HCT116 (cell line): ENCODE data around the gene NLRP12. TPM values are rescaled to one million over a fixed set of nuclear protein-coding genes. Genes with fewer than 3 reads are reported as not detected.

ENCODE experiments used
- ATAC-seq: fragments of 200-7000 bp; cut with Tn5 transposase; 2 replicates; pipeline ENCODE4 v1.9.1; 2020; ENCODE audit warnings: mild to moderate bottlenecking, moderate library complexity
- BruUV-seq: library from RNA; stranded (reverse); fragments of 400-500 nt; replicated peaks from 2 replicates; lab custom pipeline; 2021; lab: Mats Ljungman, UMichigan
- CTCF ChIA-PET: fragments of 300-600 bp; sonication (Branson Sonifier 250); formaldehyde crosslinking; loops from one replicate; lab custom pipeline; 2021; ENCODE audit warnings: antibody characterized with exemption; lab: Charles Lee
- POLR2A ChIA-PET: fragments of 300-600, 350-600 bp; sonication (Branson Sonifier 250); formaldehyde crosslinking; loops from one replicate; lab custom pipeline; 2021; ENCODE audit warnings: antibody characterized with exemption; lab: Charles Lee
- RAD21 ChIA-PET, 2 experiments: fragments of 300-600 bp; sonication (Branson Sonifier 250); formaldehyde crosslinking; loops; one replicate each; lab custom pipeline; 2023; ENCODE audit warnings: low total read pairs in 2 of 2; ENCODE audit not compliant: uncharacterized antibody in 2 of 2, unreplicated experiment in 2 of 2, low non-redundant PET in 1 of 2; lab: Charles Lee
- DNase-seq: peaks from one replicate; pipeline ENCODE4 v3.0.0-alpha.2; 2010; ENCODE audit warnings: low read depth, low spot score
- H2AFZ ChIP-seq: fragments of 200-600 bp; shearing (Covaris generic), sonication (generic); 2 replicates; pipeline ENCODE4 v1.6.1; 2017; ENCODE audit warnings: low read depth, mixed run types, mixed read lengths, antibody characterized with exemption, low read length; ENCODE audit not compliant: poor library complexity, severe bottlenecking
- H3K27ac ChIP-seq: 2 replicates; pipeline ENCODE4 v1.5.1; 2012; ENCODE audit warnings: low read depth, low read length
- H3K27me3 ChIP-seq: fragments of 200-600 bp; sonication (generic); 2 replicates; pipeline ENCODE4 v1.6.1; 2016; ENCODE audit warnings: mixed run types, low read length, mixed read lengths; ENCODE audit not compliant: insufficient read depth
- H3K36me3 ChIP-seq, 2 experiments: fragments of 200-500 bp in 1 of 2; fragments of 200-600 bp in 1 of 2; sonication (Bioruptor generic) in 1 of 2; sonication (generic) in 1 of 2; 2 replicates each; pipeline versions ENCODE4 v1.5.1 to v1.6.1; 2014 to 2016; ENCODE audit warnings: low read length in 2 of 2, inconsistent platforms in 1 of 2, mixed read lengths in 1 of 2, mixed run types in 1 of 2; ENCODE audit not compliant: insufficient read depth in 2 of 2, control insufficient read depth in 1 of 2
- H3K4me1 ChIP-seq, 2 experiments: fragments of 200-600 bp in 1 of 2; sonication (generic) in 1 of 2; 2 replicates each; pipeline versions ENCODE4 v1.5.1 to v1.6.1; 2012 to 2017; ENCODE audit warnings: low read length in 2 of 2, inconsistent platforms in 1 of 2, mild to moderate bottlenecking in 1 of 2, mixed read lengths in 1 of 2, mixed run types in 1 of 2, moderate library complexity in 1 of 2; ENCODE audit not compliant: insufficient read depth in 2 of 2, control insufficient read depth in 1 of 2
- H3K4me2 ChIP-seq: fragments of 200-600 bp; sonication (generic); 2 replicates; pipeline ENCODE4 v1.6.1; 2017; ENCODE audit warnings: mixed run types, low read length, mixed read lengths
- H3K4me3 ChIP-seq, 2 experiments: fragments of 200-600 bp in 1 of 2; sonication (generic) in 1 of 2; replicated peaks in 1 of 2; 2 replicates each; pipeline ENCODE4 v1.5.1; 2011 to 2016; ENCODE audit warnings: low read length in 2 of 2, control low read depth in 1 of 2, low read depth in 1 of 2, mild to moderate bottlenecking in 1 of 2, mixed read lengths in 1 of 2, mixed run types in 1 of 2
- H3K79me2 ChIP-seq: fragments of 200-600 bp; sonication (generic); 2 replicates; pipeline ENCODE4 v1.6.1; 2017; ENCODE audit warnings: mild to moderate bottlenecking, mixed run types, low read length, moderate library complexity, mixed read lengths; ENCODE audit not compliant: insufficient read depth
- H3K9ac ChIP-seq: fragments of 200-600 bp; sonication (generic); 2 replicates; pipeline ENCODE4 v1.6.1; 2016; ENCODE audit warnings: low read length, mixed read lengths
- H3K9me2 ChIP-seq: fragments of 200-600 bp; sonication (generic), shearing (Covaris generic); 2 replicates; pipeline ENCODE4 v1.6.1; 2017; ENCODE audit warnings: mixed run types, mild to moderate bottlenecking, moderate library complexity; ENCODE audit not compliant: insufficient read depth
- H3K9me3 ChIP-seq, 2 experiments: fragments of 200-500 bp in 1 of 2; fragments of 200-600 bp in 1 of 2; sonication (Bioruptor generic) in 1 of 2; sonication (generic) in 1 of 2; 2 replicates each; pipeline ENCODE4 v1.6.1; 2014 to 2017; ENCODE audit warnings: low read length in 2 of 2, mixed read lengths in 2 of 2, inconsistent platforms in 1 of 2, low read depth in 1 of 2, mild to moderate bottlenecking in 1 of 2, mixed run types in 1 of 2, moderate library complexity in 1 of 2; ENCODE audit not compliant: control insufficient read depth in 1 of 2, insufficient read depth in 1 of 2
- H4K20me1 ChIP-seq: fragments of 200-600 bp; sonication (generic), shearing (Covaris generic); 2 replicates; pipeline ENCODE4 v1.6.1; 2017; ENCODE audit warnings: mixed run types, mild to moderate bottlenecking, moderate library complexity; ENCODE audit not compliant: insufficient read depth
- CEBPB ChIP-seq: IDR thresholded peaks from 2 replicates; pipeline ENCODE4 v1.6.1; 2012; ENCODE audit warnings: low read depth
- ELF1 ChIP-seq: IDR thresholded peaks from 2 replicates; pipeline ENCODE4 v1.6.1; 2012; ENCODE audit warnings: low read depth, borderline replicate concordance
- FOSL1 ChIP-seq: IDR thresholded peaks from 2 replicates; pipeline ENCODE4 v1.6.1; 2012; ENCODE audit warnings: low read depth
- POLR2A ChIP-seq: IDR thresholded peaks from 2 replicates; pipeline ENCODE4 v1.7.0; 2011; ENCODE audit warnings: borderline replicate concordance; ENCODE audit not compliant: insufficient read depth, insufficient read length; ENCODE audit errors: extremely low read depth
- POLR2AphosphoS5 ChIP-seq: IDR thresholded peaks from 2 replicates; pipeline ENCODE4 v1.6.1; 2011; ENCODE audit warnings: mild to moderate bottlenecking, low read depth, low read length, moderate library complexity
- SIN3A ChIP-seq: IDR thresholded peaks from 2 replicates; pipeline ENCODE4 v1.6.1; 2012; ENCODE audit warnings: low read depth
- SP1 ChIP-seq: IDR thresholded peaks from 2 replicates; pipeline ENCODE4 v1.6.1; 2012; ENCODE audit warnings: low read depth
- TCF7L2 ChIP-seq: IDR thresholded peaks from 2 replicates; pipeline ENCODE4 v1.7.0; 2011; ENCODE audit warnings: borderline replicate concordance, inconsistent platforms; ENCODE audit not compliant: insufficient read depth, insufficient read length; ENCODE audit errors: extremely low read depth
- ZFX ChIP-seq: fragments of 450-650 bp; IDR thresholded peaks from 2 replicates; pipeline ENCODE4 v1.6.1; 2017
- intact Hi-C: fragments of 100-400 bp; cut with micrococcal nuclease; formaldehyde crosslinking; loops from 2 replicates; pipeline ENCODE4 v1.10.0; 2022
- total RNA-seq: library from RNA; stranded (reverse); gene quantifications from one replicate; pipeline ENCODE4 v1.2.1, GENCODE V29; 2021; ENCODE audit not compliant: unreplicated experiment
- TF ChIP-seq, protein P1 (sequence below), 3 experiments: fragments of 200-600 bp in 1 of 3; sonication (generic) in 1 of 3; IDR thresholded peaks in 2 of 3; conservative IDR thresholded peaks in 1 of 3; 2 replicates each; pipeline ENCODE4 v1.5.1; 2012 to 2017; ENCODE audit warnings: low read depth in 2 of 3, low read length in 2 of 3, antibody characterized with exemption in 1 of 3, borderline replicate concordance in 1 of 3, control low read depth in 1 of 3, mild to moderate bottlenecking in 1 of 3, mixed read lengths in 1 of 3, mixed run types in 1 of 3, moderate library complexity in 1 of 3; ENCODE audit not compliant: insufficient read depth in 1 of 3
- TF ChIP-seq, protein P2 (sequence below): IDR thresholded peaks from 2 replicates; pipeline ENCODE4 v1.6.1; 2012
- TF ChIP-seq, protein P3 (sequence below): IDR thresholded peaks from 2 replicates; pipeline ENCODE4 v1.6.1; 2012; ENCODE audit warnings: low read depth

Gene NLRP12
- total RNA-seq, 1 experiment from 2014 or later, result 0.25 TPM

DNA sequence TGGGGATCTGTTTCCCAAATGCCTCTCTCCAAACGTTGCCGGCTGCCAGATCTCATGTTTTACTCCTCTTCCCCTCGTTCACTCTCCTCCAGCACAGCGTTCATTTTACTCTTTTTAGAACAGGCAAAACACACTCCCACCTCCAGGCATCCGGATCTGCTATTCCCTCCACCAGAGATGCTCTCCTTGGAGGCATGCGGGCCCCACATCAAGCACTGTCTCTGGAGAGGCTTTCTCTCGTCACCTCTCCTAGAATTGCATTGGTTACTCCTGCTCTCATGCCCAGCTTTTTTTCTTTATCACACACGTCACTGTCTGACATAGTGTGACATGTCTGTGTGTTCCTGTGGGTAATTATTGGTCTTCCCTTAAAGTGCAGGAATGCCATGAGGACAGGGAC lies 23.4 kb upstream of the NLRP12 start:
- POLR2A ChIA-PET, result interaction anchor here (1.2 kb wide), 1 partner anchor 20 kb away, joined by 4 read pairs; the partner anchor contains the start of gene MYADM
- no peaks in the 10 kb centered on the region for H3K36me3 ChIP-seq
- RAD21 ChIA-PET, result no interaction called here
- H3K4me3 ChIP-seq, result no peak overlapping the region
- H3K4me1 ChIP-seq, result peaks cover 9 to 21% of the 10 kb centered on the region in 2 experiments
- H3K9me3 ChIP-seq, result no peaks in the 10 kb centered on the region; a peak in 1 of 4 replicates
- DNase-seq (no peak), ATAC-seq (no peak)
- H4K20me1 ChIP-seq, result no peaks in the 10 kb centered on the region
- no peak overlapping the region for H3K4me2 ChIP-seq
- no peak overlapping the region for H3K27ac ChIP-seq
- TF ChIP-seq SIN3A, result no peak
- no peak for TF ChIP-seq TCF7L2
- no peak for TF ChIP-seq FOSL1
- TF ChIP-seq ZFX, result no peak
- no peak for TF ChIP-seq SP1
- TF ChIP-seq POLR2A, result no peak
- TF ChIP-seq, protein P1, sequence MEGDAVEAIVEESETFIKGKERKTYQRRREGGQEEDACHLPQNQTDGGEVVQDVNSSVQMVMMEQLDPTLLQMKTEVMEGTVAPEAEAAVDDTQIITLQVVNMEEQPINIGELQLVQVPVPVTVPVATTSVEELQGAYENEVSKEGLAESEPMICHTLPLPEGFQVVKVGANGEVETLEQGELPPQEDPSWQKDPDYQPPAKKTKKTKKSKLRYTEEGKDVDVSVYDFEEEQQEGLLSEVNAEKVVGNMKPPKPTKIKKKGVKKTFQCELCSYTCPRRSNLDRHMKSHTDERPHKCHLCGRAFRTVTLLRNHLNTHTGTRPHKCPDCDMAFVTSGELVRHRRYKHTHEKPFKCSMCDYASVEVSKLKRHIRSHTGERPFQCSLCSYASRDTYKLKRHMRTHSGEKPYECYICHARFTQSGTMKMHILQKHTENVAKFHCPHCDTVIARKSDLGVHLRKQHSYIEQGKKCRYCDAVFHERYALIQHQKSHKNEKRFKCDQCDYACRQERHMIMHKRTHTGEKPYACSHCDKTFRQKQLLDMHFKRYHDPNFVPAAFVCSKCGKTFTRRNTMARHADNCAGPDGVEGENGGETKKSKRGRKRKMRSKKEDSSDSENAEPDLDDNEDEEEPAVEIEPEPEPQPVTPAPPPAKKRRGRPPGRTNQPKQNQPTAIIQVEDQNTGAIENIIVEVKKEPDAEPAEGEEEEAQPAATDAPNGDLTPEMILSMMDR (IDR thresholded peaks at IDR 0.05 in 2 of 3, conservative IDR thresholded peaks at IDR 0.05 in 1 of 3; ENCODE audit: borderline replicate concordance in 1 of 3, insufficient read depth in 1 of 3, low read depth in 2 of 3, low read length in 2 of 3), result no peak
- TF ChIP-seq CEBPB, result no peak
- TF ChIP-seq, protein P2, sequence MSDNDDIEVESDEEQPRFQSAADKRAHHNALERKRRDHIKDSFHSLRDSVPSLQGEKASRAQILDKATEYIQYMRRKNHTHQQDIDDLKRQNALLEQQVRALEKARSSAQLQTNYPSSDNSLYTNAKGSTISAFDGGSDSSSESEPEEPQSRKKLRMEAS, result no peak
- no peak for TF ChIP-seq POLR2AphosphoS5
- no peak for TF ChIP-seq ELF1
- TF ChIP-seq, protein P3, sequence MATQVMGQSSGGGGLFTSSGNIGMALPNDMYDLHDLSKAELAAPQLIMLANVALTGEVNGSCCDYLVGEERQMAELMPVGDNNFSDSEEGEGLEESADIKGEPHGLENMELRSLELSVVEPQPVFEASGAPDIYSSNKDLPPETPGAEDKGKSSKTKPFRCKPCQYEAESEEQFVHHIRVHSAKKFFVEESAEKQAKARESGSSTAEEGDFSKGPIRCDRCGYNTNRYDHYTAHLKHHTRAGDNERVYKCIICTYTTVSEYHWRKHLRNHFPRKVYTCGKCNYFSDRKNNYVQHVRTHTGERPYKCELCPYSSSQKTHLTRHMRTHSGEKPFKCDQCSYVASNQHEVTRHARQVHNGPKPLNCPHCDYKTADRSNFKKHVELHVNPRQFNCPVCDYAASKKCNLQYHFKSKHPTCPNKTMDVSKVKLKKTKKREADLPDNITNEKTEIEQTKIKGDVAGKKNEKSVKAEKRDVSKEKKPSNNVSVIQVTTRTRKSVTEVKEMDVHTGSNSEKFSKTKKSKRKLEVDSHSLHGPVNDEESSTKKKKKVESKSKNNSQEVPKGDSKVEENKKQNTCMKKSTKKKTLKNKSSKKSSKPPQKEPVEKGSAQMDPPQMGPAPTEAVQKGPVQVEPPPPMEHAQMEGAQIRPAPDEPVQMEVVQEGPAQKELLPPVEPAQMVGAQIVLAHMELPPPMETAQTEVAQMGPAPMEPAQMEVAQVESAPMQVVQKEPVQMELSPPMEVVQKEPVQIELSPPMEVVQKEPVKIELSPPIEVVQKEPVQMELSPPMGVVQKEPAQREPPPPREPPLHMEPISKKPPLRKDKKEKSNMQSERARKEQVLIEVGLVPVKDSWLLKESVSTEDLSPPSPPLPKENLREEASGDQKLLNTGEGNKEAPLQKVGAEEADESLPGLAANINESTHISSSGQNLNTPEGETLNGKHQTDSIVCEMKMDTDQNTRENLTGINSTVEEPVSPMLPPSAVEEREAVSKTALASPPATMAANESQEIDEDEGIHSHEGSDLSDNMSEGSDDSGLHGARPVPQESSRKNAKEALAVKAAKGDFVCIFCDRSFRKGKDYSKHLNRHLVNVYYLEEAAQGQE, result no peak
- H3K9me2 ChIP-seq, result no peaks in the 10 kb centered on the region
- no peaks in the 10 kb centered on the region for H3K79me2 ChIP-seq
- CTCF ChIA-PET, result interaction anchor here (1.3 to 1.8 kb wide), 3 partner anchors 177 to 419 kb away, joined by 3 to 7 read pairs (median 3); no protein-coding TSS in a partner anchor
- no TSS peak for BruUV-seq
- no peak overlapping the region for H2AFZ ChIP-seq
- intact Hi-C loops, result no loop called here
- no peaks in the 10 kb centered on the region for H3K27me3 ChIP-seq
- H3K9ac ChIP-seq, result no peak overlapping the region
